IMR-90 (cell line): ENCODE results near the gene RTF1. TPM values are rescaled to one million over a fixed set of nuclear protein-coding genes. Genes with fewer than 3 reads are reported as not detected.

Experiments used
- ATAC-seq: fragments of 200-7000 bp; cut with Tn5 transposase; 2 replicates; pipeline ENCODE4 v1.9.1; 2020; ENCODE audit warnings: low read depth, mild to moderate bottlenecking, moderate library complexity
- BruUV-seq: library from RNA; stranded (reverse); fragments of 400-500 nt; replicated peaks from 2 replicates; lab custom pipeline; 2021; lab: Mats Ljungman, UMichigan
- CTCF ChIA-PET: fragments of 300-600 bp; formaldehyde crosslinking; extraction: SDS; loops from one replicate; lab custom pipeline; 2021; ENCODE audit warnings: antibody characterized with exemption; lab: Yijun Ruan, JAX
- POLR2A ChIA-PET: fragments of 300-600 bp; sonication (Branson Sonifier 250); formaldehyde crosslinking; loops from one replicate; lab custom pipeline; 2022; ENCODE audit warnings: antibody characterized with exemption; ENCODE audit not compliant: unreplicated experiment; lab: Charles Lee
- DNase-seq: peaks from one replicate; pipeline ENCODE4 v3.0.0; 2013
- H2AFZ ChIP-seq: replicated peaks from 2 replicates; pipeline ENCODE3; 2013; ENCODE audit warnings: low read length, mild to moderate bottlenecking; ENCODE audit not compliant: poor library complexity
- H2AK5ac ChIP-seq: 2 replicates; pipeline ENCODE4 v1.6.1; 2013; ENCODE audit warnings: low read depth, low read length, inconsistent platforms
- H2AK9ac ChIP-seq: replicated peaks from 2 replicates; pipeline ENCODE3; 2013; ENCODE audit warnings: mild to moderate bottlenecking, low read depth, low read length, moderate library complexity; ENCODE audit not compliant: poor library complexity
- H2BK120ac ChIP-seq: 2 replicates; pipeline ENCODE4 v1.6.1; 2013; ENCODE audit warnings: low read depth, low read length, inconsistent platforms
- H2BK15ac ChIP-seq: 3 replicates; pipeline ENCODE4 v1.6.1; 2013; ENCODE audit warnings: low read depth, low read length, inconsistent platforms
- H2BK20ac ChIP-seq: 2 replicates; pipeline ENCODE4 v1.6.1; 2013; ENCODE audit warnings: low read depth, mild to moderate bottlenecking, inconsistent platforms, low read length, moderate library complexity
- H2BK5ac ChIP-seq: 2 replicates; pipeline ENCODE4 v1.6.1; 2013; ENCODE audit warnings: mild to moderate bottlenecking, low read depth, low read length, inconsistent platforms; ENCODE audit not compliant: poor library complexity, severe bottlenecking
- H3K14ac ChIP-seq: replicated peaks from 2 replicates; pipeline ENCODE4 v1.6.1; 2013; ENCODE audit warnings: low read depth, low read length, inconsistent platforms
- H3K18ac ChIP-seq: 2 replicates; pipeline ENCODE4 v1.6.1; 2013; ENCODE audit warnings: low read depth, low read length, control low read depth
- H3K23ac ChIP-seq: 2 replicates; pipeline ENCODE4 v1.6.1; 2013; ENCODE audit warnings: low read depth, low read length, inconsistent platforms
- H3K27ac ChIP-seq: 2 replicates; pipeline ENCODE4 v1.5.1; 2013; ENCODE audit warnings: mild to moderate bottlenecking, control low read depth, low read length; ENCODE audit not compliant: insufficient read depth
- H3K27me3 ChIP-seq: 2 replicates; pipeline ENCODE4 v1.6.1; 2013; ENCODE audit warnings: low read length; ENCODE audit not compliant: control insufficient read depth, insufficient read depth
- H3K36me3 ChIP-seq: 2 replicates; pipeline ENCODE4 v1.6.1; 2013; ENCODE audit warnings: low read length, mixed read lengths; ENCODE audit not compliant: control insufficient read depth, insufficient read depth
- H3K4ac ChIP-seq: 2 replicates; pipeline ENCODE4 v1.6.1; 2013; ENCODE audit warnings: low read depth, low read length, inconsistent platforms
- H3K4me1 ChIP-seq: 2 replicates; pipeline ENCODE4 v1.6.1; 2013; ENCODE audit warnings: low read length, mixed read lengths; ENCODE audit not compliant: control insufficient read depth, insufficient read depth
- H3K4me2 ChIP-seq: 2 replicates; pipeline ENCODE4 v1.6.1; 2013; ENCODE audit warnings: low read depth, mild to moderate bottlenecking, control low read depth, low read length, moderate library complexity
- H3K4me3 ChIP-seq: 2 replicates; pipeline ENCODE4 v1.5.1; 2013; ENCODE audit warnings: low read depth, mild to moderate bottlenecking, control low read depth, low read length, moderate library complexity; ENCODE audit not compliant: insufficient read depth
- H3K56ac ChIP-seq: 2 replicates; pipeline ENCODE4 v1.6.1; 2013; ENCODE audit warnings: low read length, inconsistent platforms; ENCODE audit not compliant: insufficient read depth; ENCODE audit errors: extremely low read depth
- H3K79me1 ChIP-seq, 2 experiments: 2 replicates each; pipeline ENCODE4 v1.6.1; 2013; ENCODE audit warnings: low read length in 2 of 2, inconsistent platforms in 1 of 2, low read depth in 1 of 2
- H3K9ac ChIP-seq: 2 replicates; pipeline ENCODE4 v1.6.1; 2013; ENCODE audit warnings: low read depth, low read length, control low read depth
- H3K9me1 ChIP-seq: 2 replicates; pipeline ENCODE4 v1.6.1; 2013; ENCODE audit warnings: low read length, inconsistent platforms; ENCODE audit not compliant: insufficient read depth
- H3K9me3 ChIP-seq: 2 replicates; pipeline ENCODE4 v1.6.1; 2013; ENCODE audit warnings: low read length; ENCODE audit not compliant: control insufficient read depth, insufficient read depth
- H4K20me1 ChIP-seq: 2 replicates; pipeline ENCODE4 v1.6.1; 2013; ENCODE audit warnings: low read length, inconsistent platforms; ENCODE audit not compliant: insufficient read depth
- H4K5ac ChIP-seq: 2 replicates; pipeline ENCODE4 v1.6.1; 2013; ENCODE audit warnings: mild to moderate bottlenecking, low read depth, low read length, control low read depth
- H4K8ac ChIP-seq, 2 experiments: 2 replicates each; pipeline ENCODE4 v1.6.1; 2013; ENCODE audit warnings: low read depth in 2 of 2, low read length in 2 of 2, control low read depth in 1 of 2, inconsistent platforms in 1 of 2
- H4K91ac ChIP-seq: 2 replicates; pipeline ENCODE4 v1.6.1; 2013; ENCODE audit warnings: low read depth, low read length, inconsistent platforms; ENCODE audit not compliant: insufficient read depth
- CTCF ChIP-seq: conservative IDR thresholded peaks from 2 replicates; pipeline ENCODE4 v1.5.1; 2012; ENCODE audit warnings: mild to moderate bottlenecking, low read depth, low read length, improper control_type of control experiment
- ELK1 ChIP-seq: fragments of 150-350 bp; IDR thresholded peaks from 2 replicates; pipeline ENCODE4 v1.6.1; 2016; ENCODE audit warnings: low read depth, mild to moderate bottlenecking, low read length, moderate library complexity, borderline replicate concordance
- FOS ChIP-seq: fragments of 150-350 bp; IDR thresholded peaks from 2 replicates; pipeline ENCODE4 v1.6.1; 2016; ENCODE audit warnings: low read depth, low read length
- MAFK ChIP-seq: IDR thresholded peaks from 2 replicates; pipeline ENCODE4 v1.6.1; 2012; ENCODE audit warnings: low read depth, low read length, improper control_type of control experiment
- MAZ ChIP-seq: IDR thresholded peaks from 2 replicates; pipeline ENCODE4 v1.6.1; 2012; ENCODE audit warnings: low read depth, mild to moderate bottlenecking, low read length, improper control_type of control experiment, moderate library complexity, borderline replicate concordance
- NFE2L2 ChIP-seq: fragments of 150-350 bp; IDR thresholded peaks from 2 replicates; pipeline ENCODE4 v1.6.1; 2016; ENCODE audit warnings: low read depth, mild to moderate bottlenecking, low read length
- POLR2A ChIP-seq: IDR thresholded peaks from 2 replicates; pipeline ENCODE4 v1.6.1; 2012; ENCODE audit warnings: mild to moderate bottlenecking, low read depth, low read length
- USF2 ChIP-seq: fragments of 150-350 bp; IDR thresholded peaks from 2 replicates; pipeline ENCODE4 v1.6.1; 2017; ENCODE audit warnings: mild to moderate bottlenecking, antibody characterized with exemption, low read length, low read depth
- WGBS, 2 experiments: methylation state at CpG; one replicate each; pipeline versions ENCODE4 v1.1.5 to v1.1.7; 2013; ENCODE audit warnings: missing lambda C conversion rate in 2 of 2; ENCODE audit not compliant: insufficient read length in 1 of 2; ENCODE audit errors: extremely low coverage in 2 of 2; 5-methylcytosine and 5-hydroxymethylcytosine counted together
- dilution Hi-C: fragments of 300-500 bp; cut with HindIII; formaldehyde crosslinking; loops from one replicate; pipeline ENCODE4 v1.14.3; 2018; ENCODE audit warnings: low sequenced_read_pairs; ENCODE audit not compliant: unreplicated experiment
- in situ Hi-C: fragments of 300-500 bp; cut with MboI; formaldehyde crosslinking; loops from 3 replicates; pipeline ENCODE4 v1.14.3; 2019; ENCODE audit warnings: low sequenced_read_pairs, inconsistent platforms, mixed read lengths
- intact Hi-C: fragments of 100-400 bp; cut with micrococcal nuclease; formaldehyde crosslinking; loops from 2 replicates; pipeline ENCODE4 v1.10.0; 2022
- polyA plus RNA-seq, 3 experiments: library from polyadenylated mRNA; depleted of rRNA; stranded (reverse); fragments of >200 nt; gene quantifications; 2 replicates each; pipeline ENCODE4 v1.2.3, GENCODE V29; 2012; ENCODE audit warnings: low replicate concordance in 1 of 3
- total RNA-seq: library from RNA; depleted of rRNA; stranded (reverse); fragments of >200 nt; gene quantifications from 2 replicates; pipeline ENCODE4 v1.2.3, GENCODE V29; 2012

The RTF1 gene
- total and polyA plus RNA-seq, 2 of the 4 experiments (the other 2 are of a cell fraction) = 15.1 to 24.3 TPM

GRCh38 chr15:41530363-41530956 is 113.6 kb downstream of the RTF1 start:
- Histone ChIP-seq H3K27me3 (no peaks in the 10 kb centered on the region), H2BK20ac (no peak overlapping the region), H4K5ac (no peak overlapping the region), H4K20me1 (no peaks in the 10 kb centered on the region; the same call in 1 of the 2 replicates), H4K91ac (no peak overlapping the region), H2AK9ac (no peak overlapping the region), H3K36me3 (peaks cover 69% of the 10 kb centered on the region), H2BK5ac (no peak overlapping the region), H3K9me3 (no peaks in the 10 kb centered on the region), H3K56ac (no peak overlapping the region), H3K9me1 (no peaks in the 10 kb centered on the region), H3K79me1 (no peaks in the 10 kb centered on the region), H4K8ac (no peak overlapping the region), H3K23ac (no peak overlapping the region), H2AFZ (no peak overlapping the region), H3K4me1 (no peaks in the 10 kb centered on the region), H3K4me2 (no peak overlapping the region), H3K4ac (no peak overlapping the region), H3K18ac (no peak overlapping the region), H3K14ac (no peak overlapping the region), H2BK15ac (no peak overlapping the region), H2BK120ac (no peak overlapping the region), H3K27ac (no peak overlapping the region), H3K9ac (no peak overlapping the region), H2AK5ac (no peak overlapping the region), H3K4me3 (no peak overlapping the region)
- intact Hi-C loops (no loop called here), dilution Hi-C loops (no loop called here), in situ Hi-C loops (no loop called here)
- POLR2A ChIA-PET = no interaction called here
- 100% methylated on average over 4 of the region's 6 CpGs; no CpG with 5 or more reads in 1 of the 2 experiments for WGBS, 2 experiments
- CTCF ChIA-PET = no interaction called here
- no TSS peak for BruUV-seq
- no peak for DNase-seq
- no peak for ATAC-seq
- TF ChIP-seq FOS = no peak
- TF ChIP-seq CTCF = no peak
- no peak for TF ChIP-seq NFE2L2
- no peak for TF ChIP-seq MAFK
- TF ChIP-seq MAZ = no peak
- TF ChIP-seq ELK1 = no peak
- no peak for TF ChIP-seq POLR2A
- TF ChIP-seq USF2 = no peak
